ENCODE data around the gene FLT3. TPM values are rescaled to one million over a fixed set of nuclear protein-coding genes. Genes with fewer than 3 reads are reported as not detected.
"Not testable (repeated sequence)": the region's sequence is repeated elsewhere in the genome, so short reads cannot be mapped to it uniquely, and the experiment has no call there.

The FLT3 gene
- total and polyA plus RNA-seq, 8 donors, result 0.21 to 1.9 (median 0.50) TPM

GRCh38 chr13:28013482-28013881 lies 86.9 kb downstream of the FLT3 start:
- intact Hi-C loops (cut with DNase I), result no loop called here
- Histone ChIP-seq H3K36me3 (no peaks in the 10 kb centered on the region), H3K4me1 (no peaks in the 10 kb centered on the region), H3K9me3 (no peaks in the 10 kb centered on the region), H3K27me3 (peaks cover 0 to 41% of the 10 kb centered on the region in 2 donors), H3K4me3 (no peak overlapping the region), H3K27ac (no peak overlapping the region)
- no peak for ATAC-seq
- DNase-seq, result no peak
- no peak for TF ChIP-seq CTCF (IDR thresholded peaks at IDR 0.05)

- no peak for TF ChIP-seq CTCF (IDR thresholded peaks at IDR 0.05)
- H3K27ac ChIP-seq, result no peak overlapping the region
- DNase-seq, result no peak
- no peaks in the 10 kb centered on the region for H3K36me3 ChIP-seq
- peaks cover 0 to 39% of the 10 kb centered on the region in 2 donors for H3K27me3 ChIP-seq
- no peak overlapping the region for H3K4me3 ChIP-seq
- H3K9me3 ChIP-seq, result no peaks in the 10 kb centered on the region
- intact Hi-C loops (cut with DNase I), result no loop called here
- H3K4me1 ChIP-seq, result no peaks in the 10 kb centered on the region
- ATAC-seq, result no peak
These were observed 87.5 kb downstream of the FLT3 start for GRCh38 chr13:28012896-28013295.

GRCh38 chr13:28012383-28012782 lies 88.0 kb downstream of the FLT3 start:
- Histone ChIP-seq H3K4me1 (no peaks in the 10 kb centered on the region), H3K4me3 (no peak overlapping the region), H3K9me3 (no peaks in the 10 kb centered on the region), H3K36me3 (no peaks in the 10 kb centered on the region), H3K27me3 (peaks cover 0 to 34% of the 10 kb centered on the region in 2 donors), H3K27ac (no peak overlapping the region)
- intact Hi-C loops (cut with DNase I), result no loop called here
- TF ChIP-seq CTCF (IDR thresholded peaks at IDR 0.05), result no peak
- ATAC-seq (no peak), DNase-seq (no peak)

GRCh38 chr13:28010046-28010445 lies 90.3 kb downstream of the FLT3 start:
- intact Hi-C loops (cut with DNase I), result no loop called here
- no peak for TF ChIP-seq CTCF (IDR thresholded peaks at IDR 0.05)
- Histone ChIP-seq H3K4me1 (no peaks in the 10 kb centered on the region), H3K36me3 (no peaks in the 10 kb centered on the region), H3K4me3 (no peak overlapping the region), H3K9me3 (no peaks in the 10 kb centered on the region), H3K27ac (no peak overlapping the region), H3K27me3 (peaks cover 0 to 29% of the 10 kb centered on the region in 2 donors)
- DNase-seq, result no peak
- no peak for ATAC-seq

GRCh38 chr13:28005016-28005415 lies 95.4 kb downstream of the FLT3 start:
- H3K36me3 ChIP-seq; H3K27me3 ChIP-seq; H3K4me3 ChIP-seq; DNase-seq; H3K4me1 ChIP-seq; H3K27ac ChIP-seq; H3K9me3 ChIP-seq; intact Hi-C loops (cut with DNase I); ATAC-seq: not testable (repeated sequence)
